Smooth muscle cell of the brain vasculature (primary cell): ENCODE data around the gene CROCC.
"Not testable (repeated sequence)": the region's sequence is repeated elsewhere in the genome, so short reads cannot be mapped to it uniquely, and the experiment has no call there.

Experiments
- DNase-seq: peaks from one replicate; pipeline ENCODE4 v3.0.0-alpha.2; 2012; ENCODE audit warnings: low read depth, low spot score

CROCC gene

GRCh38 chr1:16914928-16915626, 6.7 kb upstream of the CROCC start:
- not testable (repeated sequence) for DNase-seq

- no peak for DNase-seq
Observed at GRCh38 chr1:16915627-16915973, 6.1 kb upstream of the CROCC start.

- not testable (repeated sequence) for DNase-seq
Observed at GRCh38 chr1:16916036-16916880, 5.5 kb upstream of the CROCC start.

GRCh38 chr1:16918371-16918770, 3.4 kb upstream of the CROCC start:
- no peak for DNase-seq

GRCh38 chr1:16918936-16919665, 2.6 kb upstream of the CROCC start:
- DNase-seq: not testable (repeated sequence)

- DNase-seq: no peak
Observed at GRCh38 chr1:16920951-16921350, 780 bp upstream of the CROCC start.

DNA sequence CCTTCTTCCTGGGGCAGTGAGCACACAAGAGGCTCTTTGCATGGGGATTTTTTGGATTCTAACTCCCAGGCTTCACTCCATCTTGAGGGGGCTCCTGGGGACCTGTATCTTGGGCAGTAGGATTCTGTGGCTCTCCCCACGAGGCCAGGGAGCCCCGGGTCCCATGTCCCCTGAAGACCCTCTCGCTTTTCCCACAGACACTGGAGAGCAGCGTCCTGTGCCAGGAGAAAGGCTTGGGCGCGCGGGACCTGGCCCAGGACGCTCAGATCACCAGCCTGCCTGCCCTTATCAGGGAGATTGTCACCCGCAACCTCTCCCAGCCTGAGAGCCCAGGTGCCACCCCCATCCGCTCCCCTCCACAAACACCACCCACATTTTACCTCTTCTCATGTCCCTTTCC, 735 bp downstream of the CROCC start:
- DNase-seq: no peak

GRCh38 chr1:16922885-16923431, 1.2 kb downstream of the CROCC start:
- DNase-seq: no peak

- DNase-seq: no peak
Observed at GRCh38 chr1:16924216-16924918, 2.6 kb downstream of the CROCC start.

GRCh38 chr1:16924919-16925477, 3.3 kb downstream of the CROCC start:
- DNase-seq: no peak

GRCh38 chr1:16925635-16926490, 4.1 kb downstream of the CROCC start:
- no peak for DNase-seq

- DNase-seq: no peak
Observed at GRCh38 chr1:16926491-16927073, 4.9 kb downstream of the CROCC start.

- no peak for DNase-seq
Observed at GRCh38 chr1:16927256-16927655, 5.5 kb downstream of the CROCC start.

DNA sequence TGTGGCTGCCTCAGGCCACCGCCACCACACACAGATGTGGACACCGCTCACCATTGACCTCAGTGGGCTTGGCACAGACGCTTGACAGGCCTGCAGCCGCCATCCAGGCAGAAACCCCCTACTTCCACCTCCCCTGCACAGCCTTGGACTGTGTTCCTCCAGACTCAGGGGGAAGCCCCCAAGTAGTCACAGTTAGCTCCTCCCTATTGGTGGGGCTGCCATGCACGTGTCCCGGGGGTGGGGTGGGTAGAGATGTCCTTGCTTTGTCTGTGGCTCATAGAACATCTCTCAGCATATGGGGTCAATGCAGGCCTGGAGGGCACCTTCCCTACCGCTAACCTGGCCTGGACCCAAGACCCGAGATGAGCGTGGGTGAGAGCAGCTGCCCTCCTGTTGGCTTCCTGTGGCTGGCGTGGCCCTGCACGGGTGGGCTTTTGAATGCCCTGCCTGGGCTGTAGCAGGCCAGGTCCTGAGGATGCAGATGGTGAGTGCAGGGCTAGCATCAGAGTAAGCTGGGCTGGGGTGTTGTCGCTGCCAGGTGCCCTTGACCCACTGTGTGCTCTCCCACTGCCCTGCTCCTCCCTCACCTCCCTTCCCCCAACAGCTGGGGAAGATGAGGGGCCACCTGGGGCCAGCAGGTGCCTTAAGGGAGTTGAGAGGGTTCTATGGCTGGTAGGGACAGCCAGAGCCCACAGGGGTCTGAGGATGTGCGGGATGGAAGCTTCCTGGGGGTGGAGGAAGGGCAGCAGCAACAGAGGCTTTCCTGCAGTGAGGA, 6.2 kb downstream of the CROCC start:
- DNase-seq: no peak

DNA sequence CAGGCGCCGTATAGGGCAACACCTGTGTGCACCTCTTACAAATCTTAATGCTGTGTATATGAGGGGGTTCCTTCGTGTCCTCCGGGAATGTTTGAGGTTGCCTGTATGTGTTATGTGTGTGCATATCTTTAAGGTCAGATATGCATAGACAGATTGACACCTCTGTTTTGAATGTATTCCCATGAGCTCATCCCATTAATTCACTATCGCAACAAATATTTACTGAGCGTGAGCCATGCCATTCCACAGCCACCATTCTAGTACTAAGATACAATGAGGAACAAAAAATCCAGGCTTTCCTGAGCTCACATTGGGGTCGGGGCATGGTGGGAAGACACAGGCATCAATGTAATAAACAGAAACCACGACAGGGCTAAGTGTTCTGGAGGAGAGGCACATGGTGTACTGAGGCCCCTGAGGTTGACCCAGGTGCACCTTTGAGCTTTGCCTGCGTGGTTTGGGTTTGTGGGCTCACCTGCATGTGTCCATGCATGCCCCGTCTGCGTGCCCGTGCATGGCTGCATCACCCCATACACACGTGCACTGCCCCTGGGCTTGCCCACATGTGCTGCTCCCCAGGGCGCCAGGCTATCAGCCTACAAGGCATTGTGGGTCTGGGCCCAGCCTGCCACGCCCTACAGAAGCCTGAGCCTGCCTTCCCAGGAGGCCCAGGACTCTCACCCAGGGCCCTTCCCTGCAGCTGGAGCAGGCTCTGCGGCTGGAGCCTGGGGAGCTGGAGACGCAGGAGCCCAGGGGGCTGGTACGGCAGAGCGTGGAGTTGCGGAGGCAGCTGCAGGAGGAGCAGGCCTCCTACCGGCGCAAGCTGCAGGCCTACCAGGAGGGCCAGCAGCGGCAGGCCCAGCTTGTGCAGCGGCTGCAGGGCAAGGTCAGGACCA, 7.7 kb downstream of the CROCC start:
- not testable (repeated sequence) for DNase-seq

- not testable (repeated sequence) for DNase-seq
Observed at GRCh38 chr1:16931206-16931934, 9.6 kb downstream of the CROCC start.

DNA sequence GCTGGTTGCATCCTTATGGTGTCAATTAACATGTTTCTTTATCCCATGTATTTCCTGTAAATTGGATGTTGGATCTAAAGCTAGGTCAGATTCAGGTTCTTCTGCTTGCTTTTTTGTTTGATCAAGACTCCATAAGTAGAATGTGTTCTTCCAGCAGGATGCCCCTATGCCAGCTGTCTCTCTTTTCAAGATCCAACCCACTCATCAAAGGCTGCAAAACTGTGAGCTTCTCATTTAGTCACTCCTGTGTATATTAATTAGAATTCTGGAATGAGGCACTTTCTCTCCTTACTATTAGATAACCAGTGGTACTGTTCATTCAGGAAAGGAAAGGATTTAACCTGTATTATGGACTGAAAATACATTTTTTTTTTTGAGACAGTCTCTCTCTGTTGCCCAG, 12.2 kb downstream of the CROCC start:
- not testable (repeated sequence) for DNase-seq
